ENCODE measurements around the gene LDB2. TPM values are rescaled to one million over a fixed set of nuclear protein-coding genes. Genes with fewer than 3 reads are reported as not detected.

LDB2 gene
- polyA plus RNA-seq, 12 donors, result 33.0 to 86.4 (median 49.0) TPM; not detected in 1

- no peak for DNase-seq
Observed at GRCh38 chr4:16492872-16493271, 405.6 kb downstream of the LDB2 start.

- DNase-seq, result no peak
Observed at GRCh38 chr4:16489226-16489625, 409.2 kb downstream of the LDB2 start.

DNA sequence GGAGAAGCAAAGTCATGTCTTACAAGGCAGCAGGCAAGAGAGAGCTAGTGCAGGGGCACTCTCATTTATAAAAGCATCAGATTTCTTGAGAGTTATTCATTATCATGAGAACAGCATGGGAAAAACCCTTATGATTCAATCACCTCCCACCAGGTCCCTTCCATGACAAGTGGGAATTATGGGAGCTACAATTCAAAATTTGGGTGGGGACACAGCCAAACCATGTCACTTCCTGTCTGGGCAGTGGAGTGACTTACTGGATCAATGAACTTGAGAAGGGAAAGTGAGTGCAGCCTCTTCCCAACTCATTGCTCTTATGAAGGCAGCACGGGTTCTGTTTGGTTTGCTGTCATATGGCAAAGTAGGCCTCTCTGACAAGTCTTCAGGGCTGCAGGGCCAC, 410.4 kb downstream of the LDB2 start:
- no peak for DNase-seq

GRCh38 chr4:16484711-16485110, 413.7 kb downstream of the LDB2 start:
- DNase-seq, result no peak

- no peak for DNase-seq
Observed at GRCh38 chr4:16483540-16483939, 414.9 kb downstream of the LDB2 start.

DNA sequence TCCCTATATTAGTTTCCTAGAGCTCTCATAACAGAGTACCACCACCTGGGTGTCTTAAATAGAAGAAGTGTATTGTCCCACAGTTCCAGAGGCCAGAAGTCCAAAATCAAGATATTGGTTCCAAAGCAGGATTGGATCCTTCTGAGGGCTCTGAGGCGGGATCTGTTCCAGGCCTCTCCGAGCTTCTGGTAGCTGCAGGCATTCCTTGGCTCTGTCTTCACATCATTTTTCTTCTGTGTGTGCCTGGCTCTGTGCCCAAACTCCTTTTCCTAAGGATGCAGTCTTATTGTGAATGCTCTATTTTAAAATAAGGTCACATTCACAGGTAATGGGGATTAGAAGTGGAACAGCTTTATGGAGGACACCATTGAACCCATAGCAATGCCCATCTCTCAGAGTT, 418.4 kb downstream of the LDB2 start:
- no peak for DNase-seq

DNA sequence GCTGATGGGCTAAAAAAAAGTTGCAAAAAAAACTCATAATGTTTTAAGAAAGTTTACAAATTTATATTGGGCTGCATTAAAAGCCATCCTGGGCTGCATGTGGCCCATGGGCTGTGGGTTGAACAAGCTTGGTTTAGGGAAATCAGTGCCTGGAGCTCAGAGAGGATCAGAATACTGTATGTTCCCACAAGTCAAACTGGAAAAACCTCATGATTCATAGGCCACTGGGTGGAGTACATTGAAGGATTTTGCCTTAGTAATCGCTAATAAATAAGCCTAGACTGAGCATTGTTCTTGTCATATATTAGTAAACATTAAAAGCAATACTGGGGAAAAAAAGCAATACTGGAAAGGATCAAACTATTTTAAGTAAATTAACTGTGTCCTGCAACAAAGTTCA, 425.9 kb downstream of the LDB2 start:
- no peak for DNase-seq

- no peak for DNase-seq
Observed at GRCh38 chr4:16467061-16467460, 431.4 kb downstream of the LDB2 start.

GRCh38 chr4:16466581-16466980, 431.9 kb downstream of the LDB2 start:
- no peak for DNase-seq

GRCh38 chr4:16464651-16465050, 433.8 kb downstream of the LDB2 start:
- DNase-seq, result no peak

GRCh38 chr4:16462656-16463055, 435.8 kb downstream of the LDB2 start:
- no peak for DNase-seq

GRCh38 chr4:16461362-16461761, 437.1 kb downstream of the LDB2 start:
- no peak for DNase-seq

- no peak for DNase-seq
Observed at GRCh38 chr4:16457944-16458343, 440.5 kb downstream of the LDB2 start.
